H1 (cell line): ENCODE data around the gene RASL10A. TPM values are rescaled to one million over a fixed set of nuclear protein-coding genes. Genes with fewer than 3 reads are reported as not detected.

Experiments used
- BACH1 ChIP-seq: IDR thresholded peaks from 2 replicates; pipeline ENCODE4 v1.6.1; 2012; ENCODE audit warnings: low read length, improper control_type of control experiment
- CHD1 ChIP-seq: IDR thresholded peaks from 2 replicates; pipeline ENCODE4 v1.6.1; 2012; ENCODE audit warnings: low read depth, low read length, improper control_type of control experiment
- CHD2 ChIP-seq: IDR thresholded peaks from 2 replicates; pipeline ENCODE4 v1.6.1; 2012; ENCODE audit warnings: low read length, improper control_type of control experiment
- EGR1 ChIP-seq: IDR thresholded peaks from 2 replicates; pipeline ENCODE4 v1.6.1; 2011; ENCODE audit warnings: low read depth, low read length, borderline replicate concordance
- POU5F1 ChIP-seq: IDR thresholded peaks from 2 replicates; pipeline ENCODE4 v1.6.1; 2011; ENCODE audit warnings: low read depth, mild to moderate bottlenecking, low read length, moderate library complexity
- polyA plus RNA-seq, 7 experiments: library from polyadenylated mRNA; depleted of rRNA in 3 of 7; stranded (reverse) in 5 of 7; unstranded in 2 of 7; fragments of >200 nt in 5 of 7; fragments of 200-250 nt in 2 of 7; gene quantifications; 1 replicate in 5 of 7; 2 replicates in 1 of 7; 4 replicates in 1 of 7; pipeline versions ENCODE4 v1.2.1 to v1.2.3, GENCODE V29; 2011 to 2013; ENCODE audit warnings: missing spikeins in 2 of 7, mixed read lengths in 2 of 7
- total RNA-seq: library from RNA; stranded (reverse); fragmentation: NEBNext Ultra II Directional; extraction: Animal tissue kit (Norgen Biotek cat#: 25700); gene quantifications from 2 replicates; pipeline ENCODE4 v1.2.1, GENCODE V29; 2021

The RASL10A gene
- total and polyA plus RNA-seq, 2 of the 8 experiments (the other 6 are each of a cell fraction or from before 2014, with no cell fraction given), result 1.1 to 1.5 TPM

DNA sequence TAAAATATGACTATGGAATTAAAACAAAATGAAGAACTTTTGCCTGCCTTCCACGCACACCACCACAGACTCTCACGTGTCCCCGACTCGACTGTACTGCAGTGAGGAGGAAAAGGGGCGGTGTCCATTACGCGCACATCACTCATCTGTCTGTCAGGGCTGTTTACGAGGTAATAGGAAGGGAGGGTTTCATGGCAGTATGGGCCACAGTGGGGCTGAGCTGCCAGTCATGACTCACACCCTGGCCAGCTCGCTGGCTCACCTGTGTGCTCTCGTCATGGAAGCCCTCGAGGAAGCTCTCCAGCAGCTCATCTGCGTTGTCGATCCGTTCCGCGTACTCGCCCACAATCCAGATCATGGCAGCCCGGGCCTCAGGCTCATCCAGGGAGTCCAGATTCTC, 33.5 kb upstream of the RASL10A start (continued):
- TF ChIP-seq CHD1 (no peak), EGR1 (no peak), POU5F1 (no peak), BACH1 (no peak), CHD2 (no peak)
